GM13977 (cell line): ENCODE measurements around the gene JMJD1C.

Experiments
- DNase-seq: peaks from one replicate; pipeline ENCODE4 v3.0.0; 2012; ENCODE audit warnings: low spot score
- CTCF ChIP-seq: IDR thresholded peaks from 2 replicates; pipeline ENCODE4 v1.5.1; 2012; ENCODE audit warnings: mild to moderate bottlenecking, control low read depth; ENCODE audit not compliant: insufficient read depth; ENCODE audit errors: extremely low read depth, missing control alignments
- in situ Hi-C: fragments of 300-500 bp; cut with MboI; formaldehyde crosslinking; loops from one replicate; pipeline ENCODE4 v1.12.0; 2022; ENCODE audit warnings: low sequenced_read_pairs, low pct_unique_long_range_greater_than_20kb, mixed read lengths, inconsistent platforms; ENCODE audit not compliant: unreplicated experiment

Gene JMJD1C

GRCh38 chr10:63257778-63258177, 208.0 kb downstream of the JMJD1C start:
- in situ Hi-C loops = no loop called here
- DNase-seq = no peak
- TF ChIP-seq CTCF = no peak

GRCh38 chr10:63256009-63256773, 209.6 kb downstream of the JMJD1C start:
- DNase-seq = no peak
- in situ Hi-C loops = no loop called here
- no peak for TF ChIP-seq CTCF

GRCh38 chr10:63255316-63255715, 210.5 kb downstream of the JMJD1C start:
- no peak for TF ChIP-seq CTCF
- in situ Hi-C loops = no loop called here
- DNase-seq = no peak

GRCh38 chr10:63253040-63253439, 212.7 kb downstream of the JMJD1C start:
- DNase-seq = no peak
- TF ChIP-seq CTCF = no peak
- in situ Hi-C loops = no loop called here

GRCh38 chr10:63252095-63252762, 213.5 kb downstream of the JMJD1C start:
- no peak for TF ChIP-seq CTCF
- no peak for DNase-seq
- in situ Hi-C loops = no loop called here

DNA sequence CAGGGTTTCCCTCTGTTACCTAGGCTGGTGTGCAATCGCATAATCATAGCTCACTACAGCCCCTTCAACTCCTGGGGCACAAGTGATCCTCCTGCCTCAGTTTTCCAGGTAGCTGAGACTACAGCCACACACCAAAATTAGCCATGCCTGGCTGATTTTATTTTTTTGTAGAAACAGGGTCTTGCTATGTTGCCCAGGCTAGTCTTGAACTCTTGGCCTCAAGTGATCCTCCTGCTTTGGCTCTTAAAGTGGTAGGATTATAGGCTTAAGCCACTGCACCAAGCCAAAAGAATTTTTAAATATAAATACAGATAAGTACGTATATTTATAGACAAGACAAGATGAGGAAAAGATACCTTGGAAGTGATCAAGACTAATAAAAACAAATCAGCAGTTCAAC, 215.7 kb downstream of the JMJD1C start:
- no peak for TF ChIP-seq CTCF
- DNase-seq = no peak
- in situ Hi-C loops = no loop called here
